GM10266 (cell line): ENCODE measurements around the gene SOX8.

Experiments used
- DNase-seq: peaks from one replicate; pipeline ENCODE4 v3.0.0; 2012; ENCODE audit errors: extremely low spot score
- TF ChIP-seq, protein P1 (sequence below): IDR thresholded peaks from 2 replicates; pipeline ENCODE4 v1.5.1; 2012; ENCODE audit warnings: mild to moderate bottlenecking, low read depth; ENCODE audit not compliant: control insufficient read depth, insufficient read depth; ENCODE audit errors: missing control alignments

SOX8 gene

DNA sequence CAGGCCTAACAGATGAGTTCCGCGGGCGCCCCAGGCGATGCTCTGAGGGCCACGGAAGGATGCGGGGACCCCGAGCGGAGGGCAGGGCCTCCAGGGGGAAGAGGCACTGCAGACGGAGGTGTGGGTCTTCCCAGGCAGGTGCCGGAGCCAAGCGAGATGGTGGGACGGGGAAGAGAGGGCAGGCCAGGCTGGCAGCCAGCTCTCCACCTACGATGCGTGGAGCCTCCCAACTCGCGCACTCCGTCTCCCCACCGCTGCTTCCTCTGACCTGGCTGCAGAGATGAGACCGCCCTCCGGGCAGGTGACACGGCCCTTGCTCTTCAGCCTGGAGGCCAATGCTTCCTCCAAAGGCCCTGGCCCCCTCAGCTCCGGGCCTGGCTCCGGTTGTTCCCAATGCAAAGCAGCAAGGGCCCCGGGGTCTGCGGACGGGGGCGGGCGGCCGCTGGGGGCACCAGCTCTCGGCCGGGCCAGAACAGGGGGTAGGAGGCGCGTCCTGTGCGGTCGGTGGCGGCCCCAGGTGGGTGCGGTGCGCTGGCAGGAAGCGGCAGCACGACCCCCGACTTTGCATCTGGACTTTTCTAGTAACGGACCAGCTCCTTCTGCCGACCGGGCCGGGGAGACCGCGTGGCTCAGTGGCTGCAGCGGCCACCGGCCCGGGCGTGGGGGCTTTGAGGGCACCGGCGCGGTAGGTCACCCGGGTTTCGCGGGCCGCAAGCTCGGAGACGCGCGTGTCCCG lies 1.5 kb upstream of the SOX8 start:
- no peak for DNase-seq
- TF ChIP-seq, protein P1, sequence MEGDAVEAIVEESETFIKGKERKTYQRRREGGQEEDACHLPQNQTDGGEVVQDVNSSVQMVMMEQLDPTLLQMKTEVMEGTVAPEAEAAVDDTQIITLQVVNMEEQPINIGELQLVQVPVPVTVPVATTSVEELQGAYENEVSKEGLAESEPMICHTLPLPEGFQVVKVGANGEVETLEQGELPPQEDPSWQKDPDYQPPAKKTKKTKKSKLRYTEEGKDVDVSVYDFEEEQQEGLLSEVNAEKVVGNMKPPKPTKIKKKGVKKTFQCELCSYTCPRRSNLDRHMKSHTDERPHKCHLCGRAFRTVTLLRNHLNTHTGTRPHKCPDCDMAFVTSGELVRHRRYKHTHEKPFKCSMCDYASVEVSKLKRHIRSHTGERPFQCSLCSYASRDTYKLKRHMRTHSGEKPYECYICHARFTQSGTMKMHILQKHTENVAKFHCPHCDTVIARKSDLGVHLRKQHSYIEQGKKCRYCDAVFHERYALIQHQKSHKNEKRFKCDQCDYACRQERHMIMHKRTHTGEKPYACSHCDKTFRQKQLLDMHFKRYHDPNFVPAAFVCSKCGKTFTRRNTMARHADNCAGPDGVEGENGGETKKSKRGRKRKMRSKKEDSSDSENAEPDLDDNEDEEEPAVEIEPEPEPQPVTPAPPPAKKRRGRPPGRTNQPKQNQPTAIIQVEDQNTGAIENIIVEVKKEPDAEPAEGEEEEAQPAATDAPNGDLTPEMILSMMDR, result no peak

DNA sequence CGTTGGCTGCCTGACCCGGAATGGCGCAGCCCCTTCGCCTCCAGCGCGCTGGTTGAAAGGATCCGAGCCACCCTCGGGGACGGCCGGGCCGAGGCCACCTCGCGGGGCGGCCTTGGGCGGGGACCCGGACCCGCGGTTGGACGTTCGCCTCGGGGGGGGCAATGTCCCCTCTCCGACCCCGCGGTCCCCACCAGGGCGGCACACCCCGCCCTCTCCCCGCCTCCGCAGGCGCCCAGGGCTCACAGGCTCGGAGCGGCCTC lies 1.0 kb upstream of the SOX8 start:
- TF ChIP-seq, protein P1, result no peak
- DNase-seq, result no peak

DNA sequence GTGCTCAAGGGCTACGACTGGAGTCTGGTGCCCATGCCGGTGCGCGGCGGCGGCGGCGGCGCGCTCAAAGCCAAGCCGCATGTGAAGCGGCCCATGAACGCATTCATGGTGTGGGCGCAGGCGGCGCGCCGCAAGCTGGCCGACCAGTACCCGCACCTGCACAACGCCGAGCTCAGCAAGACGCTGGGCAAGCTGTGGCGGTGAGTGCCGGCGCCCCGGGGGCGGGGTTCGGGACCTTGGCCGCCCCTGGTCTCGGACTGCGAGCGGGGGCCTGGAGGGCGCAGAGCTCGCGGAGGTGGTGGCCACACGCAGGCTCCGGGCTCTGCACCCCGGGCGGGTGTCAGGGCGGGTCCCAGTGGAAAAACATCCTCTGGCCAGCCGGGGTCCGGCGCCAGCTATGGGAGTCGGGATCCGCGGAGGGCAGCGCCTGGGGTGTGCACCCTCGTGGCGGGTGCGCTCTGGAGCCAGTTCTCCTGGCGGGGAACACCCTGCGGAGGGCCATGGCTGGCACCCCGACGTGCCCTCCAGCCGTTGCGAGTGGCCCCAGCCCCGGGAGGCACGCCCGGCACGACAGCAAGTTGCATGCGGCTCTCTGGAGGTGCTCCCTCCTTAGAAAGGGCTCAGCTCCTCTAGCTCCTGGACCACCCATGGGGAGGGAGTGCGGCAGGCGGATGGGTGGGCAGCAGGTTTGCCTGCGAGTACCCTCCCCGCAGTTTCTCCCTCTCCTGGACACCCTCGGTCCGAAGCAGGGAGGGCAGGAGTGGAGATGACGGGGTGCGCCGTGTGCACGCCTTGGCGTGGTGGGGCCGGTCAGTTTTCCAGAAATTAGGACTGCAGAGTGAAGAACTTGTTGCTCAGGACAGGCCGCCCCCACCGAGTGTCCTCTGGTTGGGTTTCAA lies 824 bp downstream of the SOX8 start:
- TF ChIP-seq, protein P1, result no peak
- DNase-seq, result no peak

DNA sequence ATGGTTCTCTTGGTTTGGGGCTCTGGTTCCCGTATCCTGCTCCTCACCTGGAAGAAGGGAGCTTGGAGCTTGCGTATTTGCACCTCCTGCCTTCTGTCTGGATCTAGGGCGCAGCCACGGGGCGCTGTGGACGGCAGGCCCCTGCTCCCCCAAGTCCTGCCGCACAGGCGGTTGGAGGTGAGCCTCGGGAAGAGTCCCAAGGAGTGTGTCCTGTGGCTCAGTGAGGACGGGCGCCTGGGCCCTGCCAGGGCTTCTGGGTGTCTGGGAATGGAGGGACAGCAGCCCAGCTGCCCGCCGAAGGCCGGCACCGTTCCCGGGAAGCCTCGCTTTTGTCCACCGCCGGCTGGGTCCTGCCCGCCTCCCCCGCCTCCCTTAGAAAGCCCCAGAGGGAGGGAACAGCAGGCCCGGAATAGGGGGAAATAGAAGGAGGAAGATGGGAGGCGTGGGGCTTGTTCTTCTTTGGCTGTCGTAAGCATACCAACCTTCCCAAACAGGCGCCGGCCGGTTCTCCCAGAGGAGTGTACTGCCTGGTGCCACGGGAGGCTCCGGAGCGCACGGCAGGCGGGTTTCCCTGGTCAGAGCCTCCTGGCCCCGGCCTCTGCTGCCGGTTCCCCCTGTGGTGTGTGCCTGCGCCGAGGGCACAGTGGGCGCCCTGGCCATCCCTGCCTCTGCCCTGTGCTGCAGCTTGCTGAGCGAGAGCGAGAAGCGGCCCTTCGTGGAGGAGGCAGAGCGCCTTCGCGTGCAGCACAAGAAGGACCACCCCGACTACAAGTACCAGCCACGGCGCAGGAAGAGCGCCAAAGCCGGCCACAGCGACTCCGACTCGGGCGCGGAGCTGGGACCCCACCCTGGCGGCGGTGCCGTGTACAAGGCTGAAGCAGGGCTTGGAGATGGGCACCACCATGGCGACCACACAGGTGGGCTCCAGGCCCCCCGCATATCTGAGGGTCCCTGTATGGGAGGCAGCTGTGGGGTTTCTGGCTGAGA lies 1.8 kb downstream of the SOX8 start:
- TF ChIP-seq, protein P1, result no peak
- DNase-seq, result peak; percentile 35

DNA sequence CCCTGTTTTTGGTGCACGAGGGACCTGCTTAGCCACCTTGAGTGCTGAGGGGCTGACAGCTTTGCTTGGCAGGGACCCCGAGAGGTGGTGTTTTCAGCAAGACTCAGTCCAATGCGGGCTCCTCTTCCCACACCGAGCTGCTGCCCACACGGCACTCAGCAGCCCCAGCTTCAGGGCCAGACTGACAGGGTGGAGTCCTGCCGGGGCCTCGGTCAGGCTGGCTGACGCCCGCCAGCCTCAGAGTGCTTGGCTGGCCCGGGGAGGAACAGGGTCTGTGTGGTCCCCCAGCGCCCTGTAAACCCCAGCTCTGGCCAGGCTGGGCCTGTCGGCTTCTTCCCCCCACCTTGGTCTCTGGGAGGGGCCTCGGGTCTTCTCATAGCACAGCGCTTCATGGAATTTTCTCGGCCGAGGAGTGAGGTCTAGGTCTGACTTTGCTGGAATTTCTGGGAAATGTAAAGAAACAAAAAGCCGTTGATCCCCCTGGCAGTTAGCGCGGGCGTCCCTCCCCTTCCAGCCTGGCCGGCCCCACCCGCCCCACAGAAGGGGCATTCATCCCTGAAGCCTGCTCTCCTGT lies 2.6 kb downstream of the SOX8 start:
- TF ChIP-seq, protein P1, result no peak
- no peak for DNase-seq

DNA sequence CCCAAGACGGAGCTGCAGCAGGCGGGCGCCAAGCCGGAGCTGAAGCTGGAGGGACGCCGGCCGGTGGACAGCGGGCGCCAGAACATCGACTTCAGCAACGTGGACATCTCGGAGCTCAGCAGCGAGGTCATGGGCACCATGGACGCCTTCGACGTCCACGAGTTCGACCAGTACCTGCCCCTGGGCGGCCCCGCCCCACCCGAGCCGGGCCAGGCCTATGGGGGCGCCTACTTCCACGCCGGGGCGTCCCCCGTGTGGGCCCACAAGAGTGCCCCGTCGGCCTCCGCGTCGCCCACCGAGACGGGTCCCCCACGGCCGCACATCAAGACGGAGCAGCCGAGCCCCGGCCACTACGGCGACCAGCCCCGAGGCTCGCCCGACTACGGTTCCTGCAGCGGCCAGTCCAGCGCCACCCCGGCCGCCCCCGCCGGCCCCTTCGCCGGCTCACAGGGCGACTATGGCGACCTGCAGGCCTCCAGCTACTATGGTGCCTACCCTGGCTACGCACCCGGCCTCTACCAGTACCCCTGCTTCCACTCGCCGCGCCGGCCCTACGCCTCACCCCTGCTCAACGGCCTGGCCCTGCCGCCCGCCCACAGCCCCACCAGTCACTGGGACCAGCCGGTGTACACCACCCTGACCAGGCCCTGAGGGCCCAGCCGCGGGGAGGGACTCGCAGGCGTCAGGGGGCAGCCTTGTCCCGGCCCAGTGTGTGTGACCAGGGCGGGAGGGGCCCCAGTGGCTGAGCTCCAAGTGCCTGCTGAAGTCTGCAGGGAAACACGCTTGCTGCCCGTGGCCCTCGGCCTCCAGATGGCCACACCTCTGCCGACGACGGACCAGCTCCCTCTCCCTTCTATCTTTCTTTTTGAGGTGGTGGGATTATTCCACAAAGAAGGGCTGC lies 3.4 kb downstream of the SOX8 start:
- no peak for DNase-seq
- TF ChIP-seq, protein P1, result no peak
